ENCODE results near the gene PGAP1.

The PGAP1 gene

DNA sequence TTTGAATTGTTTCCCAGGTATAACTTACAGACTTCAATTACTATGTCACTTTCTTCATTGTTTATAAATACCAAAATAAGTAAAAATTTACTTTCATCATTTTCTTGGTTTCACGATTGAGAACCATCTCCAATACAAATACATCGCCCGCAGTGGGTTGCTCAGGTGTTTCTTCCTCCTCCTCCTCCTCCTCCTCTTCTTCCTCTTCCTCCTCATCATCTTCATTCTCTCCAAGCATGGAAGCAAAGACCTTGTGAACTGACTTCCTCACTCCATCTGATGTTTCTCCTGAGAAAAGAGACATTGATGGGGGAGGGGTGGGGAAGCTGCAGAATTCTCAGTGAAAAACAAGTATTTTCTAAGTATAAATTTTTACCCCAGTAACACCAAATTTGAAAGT, 133.6 kb downstream of the PGAP1 start:
- no peak for DNase-seq

DNA sequence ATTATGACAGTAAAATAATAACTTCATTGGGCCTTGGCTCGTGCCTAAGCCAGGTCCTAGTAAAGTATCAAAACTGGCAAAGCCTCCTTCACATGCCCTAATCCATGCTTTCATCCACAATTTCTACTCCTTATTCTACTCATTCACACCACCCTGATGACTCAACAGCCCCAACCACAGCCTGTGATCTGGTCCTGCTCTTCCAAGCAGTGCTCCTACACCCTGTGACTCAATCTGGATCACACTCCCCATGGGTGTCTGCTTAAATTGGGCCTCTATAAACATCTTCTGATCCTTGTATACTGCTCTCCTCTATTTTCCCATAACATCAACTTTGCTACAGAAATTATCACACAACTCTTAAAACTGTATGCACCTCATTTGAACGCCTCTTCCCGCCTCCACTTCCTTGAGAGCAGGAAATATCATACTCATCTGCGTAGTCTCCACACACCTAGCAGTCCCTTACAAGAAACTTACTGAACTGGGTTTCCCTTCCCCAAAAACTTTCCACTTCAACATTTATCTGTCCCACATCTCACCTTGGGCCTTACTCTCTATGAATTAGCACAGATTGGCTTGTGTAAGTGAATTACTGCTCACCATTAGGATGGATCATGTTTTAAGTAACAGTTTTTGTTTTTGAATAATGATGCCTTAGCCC, 142.9 kb downstream of the PGAP1 start:
- DNase-seq = no peak
